ENCODE measurements around the gene VILL. TPM values are rescaled to one million over a fixed set of nuclear protein-coding genes. Genes with fewer than 3 reads are reported as not detected.
A peak's percentile ranks its signal among the peaks of the same experiment; 100 is the strongest.

The VILL gene
- polyA plus RNA-seq, 1 experiment, result 8.8 TPM

DNA sequence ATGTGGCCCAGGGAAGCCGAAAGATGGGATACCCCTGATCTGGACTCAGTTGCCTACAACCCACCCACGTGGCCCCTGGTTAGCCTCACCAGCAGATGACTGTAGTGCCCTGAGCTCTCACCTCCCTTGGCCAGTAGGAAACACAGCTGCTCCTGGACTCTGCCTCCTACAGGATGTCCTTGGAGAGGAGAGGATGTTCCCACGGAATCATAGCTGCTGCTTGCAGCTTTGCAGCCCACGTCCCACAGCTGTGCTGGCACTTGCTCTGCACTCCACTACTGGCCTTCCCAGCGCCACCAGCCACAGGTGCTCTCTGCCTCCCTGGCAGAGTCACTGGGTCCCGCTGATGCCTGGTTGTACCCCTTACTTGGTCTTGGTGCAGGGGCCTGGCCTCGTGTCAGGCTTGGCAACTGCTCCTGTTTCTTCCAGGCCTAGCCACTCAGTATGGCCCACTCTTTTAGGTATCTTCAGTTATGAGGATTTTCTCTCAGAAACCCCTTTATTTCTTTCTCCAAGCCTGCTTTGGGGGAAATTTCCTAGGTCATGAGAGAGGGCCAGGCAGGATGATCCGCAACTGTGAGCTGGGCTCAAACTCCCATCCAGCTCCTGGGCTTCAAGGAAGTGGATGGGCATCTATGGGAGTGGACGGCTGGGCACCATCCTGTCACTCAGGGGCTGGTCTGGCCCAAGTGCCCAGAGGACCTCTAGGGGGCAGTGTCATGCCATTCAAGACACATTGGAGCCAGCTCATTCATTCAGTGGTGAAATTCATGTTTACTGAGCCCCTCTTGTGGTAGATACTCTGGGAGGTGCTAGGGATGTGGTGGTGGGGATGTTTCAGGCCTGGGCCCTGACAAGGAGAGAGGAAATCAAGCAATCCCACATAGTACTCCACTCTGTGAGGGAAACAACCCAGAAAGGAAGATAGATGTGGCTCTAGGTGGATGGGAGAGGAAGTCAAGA is 16.2 kb upstream of the VILL start:
- no peak for DNase-seq (ENCODE audit: low read depth)
- peaks cover 10% of the 10 kb centered on the region for H3K36me3 ChIP-seq (ENCODE audit: control insufficient read depth, insufficient read depth, low read length)
- H3K27me3 ChIP-seq (ENCODE audit: control insufficient read depth, insufficient read depth, low read length), result no peaks in the 10 kb centered on the region
- POLR2A ChIA-PET, result no interaction called here
- no peak overlapping the region for H3K4me3 ChIP-seq (ENCODE audit: low read depth, low read length)
- CTCF ChIA-PET, result interaction anchor here (0.7 to 3.6 kb wide), 28 partner anchors 8 to 505 kb away, joined by 3 to 32 read pairs (median 4); partner anchors contain the start of gene XYLB
- TF ChIP-seq, protein P1, sequence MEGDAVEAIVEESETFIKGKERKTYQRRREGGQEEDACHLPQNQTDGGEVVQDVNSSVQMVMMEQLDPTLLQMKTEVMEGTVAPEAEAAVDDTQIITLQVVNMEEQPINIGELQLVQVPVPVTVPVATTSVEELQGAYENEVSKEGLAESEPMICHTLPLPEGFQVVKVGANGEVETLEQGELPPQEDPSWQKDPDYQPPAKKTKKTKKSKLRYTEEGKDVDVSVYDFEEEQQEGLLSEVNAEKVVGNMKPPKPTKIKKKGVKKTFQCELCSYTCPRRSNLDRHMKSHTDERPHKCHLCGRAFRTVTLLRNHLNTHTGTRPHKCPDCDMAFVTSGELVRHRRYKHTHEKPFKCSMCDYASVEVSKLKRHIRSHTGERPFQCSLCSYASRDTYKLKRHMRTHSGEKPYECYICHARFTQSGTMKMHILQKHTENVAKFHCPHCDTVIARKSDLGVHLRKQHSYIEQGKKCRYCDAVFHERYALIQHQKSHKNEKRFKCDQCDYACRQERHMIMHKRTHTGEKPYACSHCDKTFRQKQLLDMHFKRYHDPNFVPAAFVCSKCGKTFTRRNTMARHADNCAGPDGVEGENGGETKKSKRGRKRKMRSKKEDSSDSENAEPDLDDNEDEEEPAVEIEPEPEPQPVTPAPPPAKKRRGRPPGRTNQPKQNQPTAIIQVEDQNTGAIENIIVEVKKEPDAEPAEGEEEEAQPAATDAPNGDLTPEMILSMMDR (IDR thresholded peaks at IDR 0.05; ENCODE audit: insufficient read depth, low read depth, low read length), result peak; percentile 79

DNA sequence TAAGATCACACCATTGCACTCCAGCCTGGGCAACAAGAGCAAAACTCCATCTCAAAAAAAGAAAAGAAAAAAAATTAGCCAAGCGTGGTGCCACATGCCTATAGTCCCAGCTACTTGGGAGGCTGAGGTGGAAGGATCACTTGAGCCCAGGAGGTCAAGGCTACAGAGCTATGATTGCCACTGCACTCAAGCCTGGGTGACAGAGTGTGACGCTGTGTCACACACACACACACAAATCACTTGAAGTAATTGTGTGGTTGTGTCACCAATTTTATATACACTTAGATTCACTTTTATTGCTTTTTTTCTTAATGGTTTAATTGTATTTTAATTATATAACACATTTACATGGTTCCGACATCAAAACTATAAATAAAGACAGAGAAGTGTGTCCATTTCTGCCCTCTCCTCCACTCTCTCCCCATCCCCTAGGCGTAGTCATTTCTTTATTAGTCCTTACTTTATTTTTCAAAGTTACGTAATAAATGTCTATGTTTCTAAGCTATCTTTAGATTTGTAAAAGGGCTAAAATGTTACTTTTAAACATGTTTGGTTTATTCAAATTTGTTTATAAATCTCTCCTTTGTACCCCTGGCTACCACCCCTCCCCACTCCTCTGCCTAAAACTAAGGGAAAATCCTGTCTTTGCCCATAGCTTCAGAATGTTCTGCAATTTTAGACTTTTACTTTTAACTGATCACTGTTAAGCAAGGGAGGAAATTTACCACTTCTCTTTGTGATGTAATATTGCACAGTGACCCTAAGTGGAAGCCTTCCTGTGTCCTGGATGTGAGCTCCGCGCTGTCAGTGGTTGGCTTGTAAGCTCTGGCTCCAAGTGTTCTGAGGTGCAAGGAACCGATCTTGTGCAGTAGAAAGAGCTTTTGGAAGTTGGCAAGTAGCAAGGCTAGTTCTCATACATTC is 10.8 kb upstream of the VILL start:
- Histone ChIP-seq H3K27me3 (ENCODE audit: control insufficient read depth, insufficient read depth, low read length) (no peaks in the 10 kb centered on the region), H3K4me3 (ENCODE audit: low read depth, low read length) (no peak overlapping the region), H3K36me3 (ENCODE audit: control insufficient read depth, insufficient read depth, low read length) (peaks cover 7% of the 10 kb centered on the region)
- CTCF ChIA-PET, result interaction anchor here (0.8 to 3.8 kb wide), 5 partner anchors 10 to 125 kb away, joined by 3 to 19 read pairs (median 4); no protein-coding TSS in a partner anchor
- POLR2A ChIA-PET, result interaction anchor here (0.6 kb wide), 1 partner anchor 9 kb away, joined by 4 read pairs; no protein-coding TSS in a partner anchor
- TF ChIP-seq, protein P1 (IDR thresholded peaks at IDR 0.05; ENCODE audit: insufficient read depth, low read depth, low read length), result no peak
- no peak for DNase-seq (ENCODE audit: low read depth)

DNA sequence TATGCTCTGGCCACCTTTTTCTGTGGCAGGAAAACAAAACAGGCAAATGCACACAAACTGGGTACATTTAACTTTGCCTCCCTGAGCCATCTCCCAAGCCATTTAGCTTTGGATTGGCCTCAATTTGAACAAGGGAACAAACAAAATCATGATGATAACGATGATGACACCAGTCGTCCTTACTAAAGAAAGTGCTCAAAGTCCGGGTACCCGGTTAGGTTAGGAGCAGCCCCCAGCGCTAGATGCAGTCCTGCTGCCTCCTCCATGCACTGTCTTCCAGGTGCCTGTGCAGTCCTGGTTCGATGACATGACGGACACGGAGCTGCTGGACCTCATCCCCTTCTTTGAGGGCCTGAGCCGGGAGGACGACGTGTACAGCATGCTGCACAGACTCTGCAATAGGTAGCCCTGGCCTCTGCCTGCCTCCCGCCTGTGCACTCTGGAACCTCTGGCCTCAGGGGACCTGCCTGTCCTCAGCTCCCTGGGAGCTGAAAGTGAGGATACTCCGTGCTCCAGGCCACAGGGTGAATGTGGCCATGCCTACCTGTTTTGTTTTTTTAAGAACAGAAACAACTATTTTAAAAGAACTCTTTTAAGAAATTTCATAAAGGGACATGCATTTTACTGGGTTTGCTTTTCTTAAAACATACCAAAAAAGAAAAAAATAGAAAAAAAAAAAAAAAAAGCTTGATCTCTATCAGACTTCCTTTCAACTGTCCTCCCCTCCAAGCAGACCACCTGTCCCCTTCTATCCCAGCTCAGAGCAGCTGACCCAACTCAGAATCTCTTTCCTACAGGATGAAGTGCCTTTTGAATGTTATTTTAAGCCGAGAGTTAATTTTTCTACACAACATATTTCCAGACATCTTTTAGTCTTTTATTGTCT is 9.9 kb upstream of the VILL start:
- POLR2A ChIA-PET, result no interaction called here

DNA sequence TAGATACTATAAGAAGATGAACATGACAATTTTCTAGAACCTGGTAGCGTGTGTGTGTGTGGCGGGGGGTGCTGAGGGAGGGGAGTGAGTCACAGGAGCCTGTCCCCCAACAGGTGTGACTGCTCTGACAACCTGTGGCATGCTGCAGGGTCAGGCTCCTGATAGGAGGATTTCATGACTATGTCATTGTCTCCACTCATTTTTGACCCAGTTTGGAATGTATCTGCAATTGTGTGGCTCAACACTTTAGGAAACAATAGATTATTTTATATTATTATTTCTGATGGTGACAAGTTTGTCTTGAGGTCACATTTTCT is 9.3 kb upstream of the VILL start:
- TF ChIP-seq, protein P1 (IDR thresholded peaks at IDR 0.05; ENCODE audit: insufficient read depth, low read depth, low read length), result no peak
- DNase-seq (ENCODE audit: low read depth), result no peak
- Histone ChIP-seq H3K27me3 (ENCODE audit: control insufficient read depth, insufficient read depth, low read length) (no peaks in the 10 kb centered on the region), H3K4me3 (ENCODE audit: low read depth, low read length) (no peak overlapping the region), H3K36me3 (ENCODE audit: control insufficient read depth, insufficient read depth, low read length) (peaks cover 5% of the 10 kb centered on the region)
- CTCF ChIA-PET, result interaction anchor here (0.6 to 5.4 kb wide), 6 partner anchors 7 to 669 kb away, joined by 3 to 32 read pairs (median 10); no protein-coding TSS in a partner anchor
- POLR2A ChIA-PET, result no interaction called here

More for the DNA sequence above, 9.9 kb upstream of the VILL start:
- Histone ChIP-seq H3K27me3 (ENCODE audit: control insufficient read depth, insufficient read depth, low read length) (no peaks in the 10 kb centered on the region), H3K36me3 (ENCODE audit: control insufficient read depth, insufficient read depth, low read length) (peaks cover 5% of the 10 kb centered on the region), H3K4me3 (ENCODE audit: low read depth, low read length) (no peak overlapping the region)
- CTCF ChIA-PET, result interaction anchor here (0.6 to 3.8 kb wide), 4 partner anchors 13 to 670 kb away, joined by 3 to 19 read pairs (median 10); no protein-coding TSS in a partner anchor
- TF ChIP-seq, protein P1 (IDR thresholded peaks at IDR 0.05; ENCODE audit: insufficient read depth, low read depth, low read length), result no peak
- DNase-seq (ENCODE audit: low read depth), result no peak

All from BJ (cell line).